Kidney capillary endothelial cell (primary cell): ENCODE measurements around the gene PDCD6IP.
"Not testable (repeated sequence)": the region's sequence is repeated elsewhere in the genome, so short reads cannot be mapped to it uniquely, and the experiment has no call there.

ENCODE experiments used
- DNase-seq: peaks from one replicate; pipeline ENCODE4 v3.0.0-alpha.2; 2018; ENCODE audit warnings: low spot score

Gene PDCD6IP

DNA sequence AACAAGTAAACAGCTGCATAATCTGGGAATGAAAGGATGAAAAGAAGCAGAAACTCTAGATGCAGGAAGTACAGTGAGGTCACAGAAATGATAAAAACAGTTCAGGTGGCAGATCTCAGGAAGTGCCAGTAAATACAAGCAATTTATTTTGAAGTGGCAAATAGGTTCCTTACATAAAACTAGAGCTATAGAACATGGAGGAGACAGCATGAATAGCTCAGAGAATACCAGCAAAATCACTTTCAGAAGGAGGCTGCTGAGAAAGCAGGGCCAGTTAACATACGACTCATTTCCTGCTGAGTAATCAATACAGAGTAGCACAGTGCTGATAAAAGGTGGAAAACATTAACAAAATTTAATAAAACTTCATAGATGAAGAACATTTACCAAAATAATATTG is 57.0 kb downstream of the PDCD6IP start:
- DNase-seq: peak; percentile 47

DNA sequence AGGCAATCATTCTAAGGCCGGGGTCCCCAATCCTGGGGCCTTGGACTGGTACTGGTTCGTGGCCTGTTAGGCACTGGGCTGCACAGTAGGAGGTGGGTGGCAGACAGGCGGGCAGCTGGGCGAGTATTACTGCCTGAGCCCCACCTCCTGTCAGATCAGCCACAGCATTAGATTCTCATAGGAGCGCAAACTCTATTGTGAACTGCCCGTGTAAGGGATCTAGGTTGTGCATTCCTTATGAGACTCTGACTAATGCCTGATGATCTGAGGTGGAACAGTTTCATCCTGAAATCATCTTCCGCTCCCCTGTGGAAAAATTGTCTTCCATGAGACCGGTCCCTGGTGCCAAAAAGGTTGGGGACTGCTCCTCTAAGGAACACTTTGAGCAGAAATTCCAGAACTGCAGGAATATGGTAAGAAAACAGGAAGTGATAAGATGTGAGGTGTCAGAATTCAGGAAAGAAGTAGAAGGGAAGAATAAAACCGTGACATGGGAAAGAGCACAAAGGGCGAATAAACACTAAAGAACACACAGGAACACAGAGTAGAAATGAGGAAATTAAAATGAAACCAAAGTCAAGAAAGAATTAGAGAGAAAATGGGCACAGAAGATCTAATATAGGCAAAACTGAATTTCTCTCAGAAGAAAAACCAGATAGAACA is 57.6 kb downstream of the PDCD6IP start:
- DNase-seq: peak; percentile 59

DNA sequence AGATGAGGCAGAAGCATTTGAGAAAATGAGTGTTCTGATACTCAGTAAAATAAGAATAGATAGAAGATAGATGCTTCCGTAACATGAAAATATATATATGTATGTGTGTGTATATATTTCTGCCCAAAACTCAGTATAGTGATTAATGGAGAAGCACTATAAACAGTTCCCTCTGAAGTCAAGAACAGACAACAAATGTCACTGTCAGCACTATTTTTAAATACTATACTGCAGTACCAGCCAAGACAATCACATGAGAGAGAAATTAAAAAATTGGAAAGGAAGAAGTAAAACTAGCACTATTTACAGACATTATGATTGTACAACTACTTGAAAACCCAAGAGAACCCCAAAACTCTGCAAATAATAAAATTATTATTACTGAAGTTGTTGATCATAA is 59.3 kb downstream of the PDCD6IP start:
- not testable (repeated sequence) for DNase-seq

DNA sequence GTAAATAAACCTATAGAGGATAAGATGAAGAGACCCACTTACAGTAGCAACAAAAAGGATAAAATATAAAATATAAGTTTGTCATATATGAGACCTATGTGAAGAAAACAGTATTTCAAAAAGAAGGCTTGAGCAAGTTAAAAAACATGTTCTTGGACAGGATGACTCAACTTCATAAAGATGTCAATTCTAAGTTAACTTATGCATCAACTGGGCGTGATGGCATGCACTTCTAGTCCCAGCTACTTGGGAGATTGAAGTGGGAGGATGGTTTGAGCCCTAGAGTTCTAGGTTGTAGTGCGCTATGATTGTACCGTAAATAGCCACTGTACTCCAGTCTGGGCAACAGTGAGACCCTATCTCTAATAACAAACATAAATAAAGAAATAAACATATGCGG is 59.7 kb downstream of the PDCD6IP start:
- DNase-seq: no peak

DNA sequence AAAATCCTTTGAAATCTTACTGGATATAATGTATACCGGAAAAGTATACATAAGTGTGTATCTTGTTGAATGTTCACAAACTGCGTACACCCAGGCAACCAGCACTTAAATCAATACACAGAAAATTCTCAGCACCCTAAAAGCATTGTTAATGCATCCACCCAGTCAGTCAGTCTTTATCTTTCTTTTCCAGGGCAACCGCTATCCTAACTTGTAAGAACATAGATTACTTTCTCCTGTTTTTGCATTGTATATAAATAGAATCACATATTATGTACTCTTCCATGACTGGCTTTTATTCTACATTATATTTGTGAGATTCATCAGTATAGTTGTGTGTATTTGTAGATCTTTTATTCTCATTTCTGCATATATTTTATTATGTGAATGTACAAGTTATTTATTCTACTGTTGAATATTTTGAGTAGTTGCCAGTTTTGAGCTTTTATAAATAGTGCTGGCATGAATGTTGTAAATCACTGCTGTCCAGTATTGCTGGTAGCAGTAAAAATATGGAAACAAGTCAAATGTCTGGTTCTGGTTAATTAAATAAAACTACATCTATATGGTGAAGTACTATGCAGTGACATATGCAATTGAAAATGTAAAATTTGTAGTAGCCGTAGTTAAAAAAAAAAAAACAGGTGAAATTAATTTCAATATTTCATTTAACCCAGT is 62.1 kb downstream of the PDCD6IP start:
- DNase-seq: no peak

DNA sequence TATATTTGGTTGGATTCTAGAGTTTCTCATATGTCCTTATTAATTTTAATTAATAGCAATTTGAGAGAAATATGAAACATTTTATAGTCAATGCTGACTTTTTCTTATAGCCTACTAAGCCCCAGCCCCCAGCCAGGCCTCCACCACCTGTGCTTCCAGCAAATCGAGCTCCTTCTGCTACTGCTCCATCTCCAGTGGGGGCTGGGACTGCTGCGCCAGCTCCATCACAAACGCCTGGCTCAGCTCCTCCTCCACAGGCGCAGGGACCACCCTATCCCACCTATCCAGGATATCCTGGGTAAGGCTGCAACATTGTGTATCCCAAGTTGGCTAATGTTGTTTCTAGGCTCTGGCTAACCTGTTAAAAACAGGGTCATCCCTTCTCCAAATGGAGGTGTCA is 66.7 kb downstream of the PDCD6IP start:
- no peak for DNase-seq

DNA sequence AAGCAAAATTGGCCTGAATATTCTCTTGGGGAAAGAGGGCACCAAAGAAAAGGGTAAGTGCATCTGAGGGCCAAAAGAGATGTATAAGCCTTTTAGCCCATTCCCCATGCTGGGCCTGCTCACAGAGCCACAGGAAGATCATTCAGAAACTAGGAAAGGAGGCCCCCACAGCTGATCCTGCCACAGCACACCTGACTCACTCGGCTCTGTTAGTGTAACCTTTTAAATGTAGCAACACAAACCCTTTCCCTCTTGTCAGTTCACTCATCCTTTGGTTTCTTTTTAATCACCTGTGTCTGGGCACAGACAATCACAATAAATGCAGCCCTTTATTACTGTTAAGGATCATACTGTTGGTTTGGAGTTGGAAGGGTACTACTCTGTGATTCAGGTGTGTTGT is 69.9 kb downstream of the PDCD6IP start:
- DNase-seq: no peak

DNA sequence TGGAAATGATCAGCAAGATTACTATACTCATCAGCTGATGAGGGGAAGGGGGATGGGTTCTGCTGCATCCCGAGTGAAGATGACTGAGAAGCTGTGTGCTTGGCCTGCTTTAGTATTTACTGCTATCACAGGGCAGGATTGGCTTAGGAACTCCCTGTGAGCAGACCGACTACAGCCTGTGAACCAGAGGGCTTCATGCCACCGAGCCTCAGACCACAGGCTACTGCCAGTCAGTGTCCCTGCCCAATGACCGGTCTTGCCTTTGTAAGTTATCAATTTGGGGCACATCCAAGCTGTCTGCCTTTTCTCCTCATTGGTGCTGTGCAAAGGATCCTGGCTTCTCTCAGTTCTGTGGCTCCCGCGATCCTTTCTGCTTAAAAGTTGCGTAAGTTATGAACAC is 71.5 kb downstream of the PDCD6IP start:
- no peak for DNase-seq

DNA sequence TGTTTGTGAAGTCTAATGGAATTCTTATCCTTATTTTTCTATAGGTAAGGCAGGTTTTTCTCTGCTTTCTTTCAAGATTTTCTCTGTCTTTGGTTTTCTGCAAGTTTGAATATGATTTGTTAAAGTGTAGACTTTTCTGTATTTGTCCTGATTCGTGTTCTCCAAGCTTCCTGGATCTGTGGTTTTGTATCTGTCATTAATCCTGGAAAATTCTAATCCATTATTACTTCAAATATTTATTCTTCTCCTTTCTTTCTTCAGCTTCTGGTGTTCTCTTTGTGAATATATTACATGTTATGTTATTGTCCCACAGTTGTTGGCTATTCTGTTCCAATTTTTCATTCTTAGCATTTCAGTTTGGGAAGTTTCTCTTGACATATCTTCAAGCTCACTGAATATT is 76.4 kb downstream of the PDCD6IP start:
- DNase-seq: no peak

DNA sequence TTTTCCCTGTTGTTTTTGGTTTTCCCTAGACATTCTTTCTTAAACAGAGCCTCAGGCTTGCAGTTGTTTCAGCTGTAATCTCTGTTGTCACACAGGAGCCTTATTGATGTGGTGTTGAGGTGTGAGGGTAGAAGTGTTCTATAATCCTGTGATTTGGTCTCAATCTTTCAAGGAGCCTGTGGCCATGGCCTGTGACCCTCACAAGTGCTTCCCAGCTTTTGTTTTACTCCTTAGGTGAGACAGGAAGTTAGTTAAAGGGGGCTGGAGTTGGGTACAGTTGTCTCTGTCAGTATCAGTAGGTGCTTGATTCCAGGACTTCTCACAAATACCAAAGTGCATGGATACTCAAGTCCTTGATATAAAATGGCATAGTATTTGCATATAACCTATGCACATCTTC is 77.2 kb downstream of the PDCD6IP start:
- no peak for DNase-seq

DNA sequence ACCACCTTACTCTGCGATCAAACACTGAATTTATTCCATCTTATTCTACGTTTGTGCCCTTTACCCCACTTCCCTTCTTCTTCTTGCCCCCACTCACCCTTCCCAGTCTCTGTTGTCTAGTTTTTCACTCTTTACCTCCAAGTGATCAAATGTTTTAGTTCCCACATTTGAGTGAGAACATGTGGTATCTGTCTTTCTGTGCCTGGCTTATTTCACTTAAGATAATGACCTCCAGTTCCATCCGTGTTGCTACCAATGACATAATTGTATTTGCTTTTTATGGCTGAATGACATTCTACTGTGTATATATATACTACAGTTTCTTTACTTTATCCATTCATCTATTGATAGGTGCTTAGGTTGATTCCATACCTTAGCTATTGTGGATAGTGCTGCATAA is 78.8 kb downstream of the PDCD6IP start:
- DNase-seq: no peak

DNA sequence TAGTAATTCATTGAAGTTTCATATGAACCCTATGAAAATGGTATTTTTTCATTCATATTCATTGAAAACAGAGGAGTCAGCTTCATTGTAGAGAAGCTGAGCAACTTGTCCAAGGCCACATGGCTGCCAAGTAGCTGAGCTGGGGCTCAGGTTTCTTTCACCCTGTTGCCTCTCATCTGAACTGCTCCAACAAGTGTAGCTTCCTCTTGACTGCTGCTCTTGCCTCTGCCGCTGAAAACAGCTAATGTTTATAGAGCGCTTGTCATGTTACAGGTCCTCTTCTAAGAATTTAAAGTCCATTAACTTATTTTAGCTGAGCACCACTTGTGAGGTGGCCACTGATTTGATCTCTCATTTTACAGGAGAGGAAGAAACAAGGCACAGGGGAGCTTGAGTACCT is 81.1 kb downstream of the PDCD6IP start:
- DNase-seq: no peak

DNA sequence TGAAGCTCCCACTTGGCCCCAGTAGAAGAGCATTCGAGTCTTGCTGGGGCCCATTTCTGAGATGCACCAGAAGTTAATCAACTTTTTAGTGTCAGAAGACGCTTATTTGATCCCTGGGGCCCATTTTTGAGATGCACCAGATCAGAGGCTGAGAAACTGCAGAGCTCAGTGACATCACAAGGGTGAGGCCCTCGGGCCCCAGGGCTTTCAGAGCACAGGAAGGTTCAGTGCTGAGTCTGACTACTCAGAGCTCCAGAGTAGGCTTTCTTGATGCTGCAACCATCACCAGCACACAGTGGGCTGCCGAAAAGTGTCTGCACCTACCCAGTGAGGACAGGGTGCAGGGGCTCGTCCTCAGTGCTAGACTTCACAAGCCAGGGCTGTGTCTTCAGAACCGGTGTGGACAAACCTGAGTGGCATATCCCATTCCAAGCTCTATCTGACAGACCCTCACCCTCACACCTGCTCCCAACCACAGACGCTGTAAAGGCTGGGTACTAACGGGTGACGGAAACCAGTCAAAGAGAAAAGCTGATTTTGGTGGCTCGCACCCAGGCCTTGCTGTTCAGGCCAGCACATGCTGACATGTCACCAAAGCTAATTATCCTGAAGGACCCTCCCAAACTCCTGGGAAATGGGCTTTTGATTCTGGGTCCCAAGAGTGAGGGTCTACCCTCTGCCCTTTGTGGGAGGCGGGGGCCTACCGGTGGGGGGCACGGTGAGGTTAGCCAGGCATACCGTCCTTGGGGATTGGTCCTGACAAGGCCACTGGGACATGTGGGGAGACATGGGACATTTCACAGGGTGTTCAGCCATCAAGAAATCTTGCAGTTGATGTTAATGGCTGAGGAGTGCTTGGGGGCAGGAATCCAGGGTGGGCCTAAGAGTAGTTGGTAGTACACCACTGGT is 83.0 kb downstream of the PDCD6IP start:
- DNase-seq: no peak

DNA sequence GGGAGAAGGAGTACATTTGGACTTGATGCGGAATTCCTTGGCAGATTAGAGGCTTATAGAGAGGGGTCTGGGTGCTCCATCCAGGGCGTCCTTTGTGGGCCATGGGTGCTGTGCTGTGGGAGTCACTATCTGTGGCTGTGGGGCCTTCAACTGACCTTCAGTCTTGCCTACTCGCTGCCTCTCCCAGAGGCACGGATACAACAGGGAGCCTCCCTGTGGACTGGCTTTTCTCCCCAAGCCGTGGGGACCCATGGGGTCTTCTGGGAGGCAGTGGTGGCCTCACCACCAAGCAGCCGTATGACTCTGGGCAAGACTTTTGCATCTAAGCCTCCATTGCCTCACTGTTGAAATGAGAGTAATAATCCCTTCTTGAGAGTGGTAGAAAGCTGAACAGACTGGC is 83.9 kb downstream of the PDCD6IP start:
- no peak for DNase-seq

DNA sequence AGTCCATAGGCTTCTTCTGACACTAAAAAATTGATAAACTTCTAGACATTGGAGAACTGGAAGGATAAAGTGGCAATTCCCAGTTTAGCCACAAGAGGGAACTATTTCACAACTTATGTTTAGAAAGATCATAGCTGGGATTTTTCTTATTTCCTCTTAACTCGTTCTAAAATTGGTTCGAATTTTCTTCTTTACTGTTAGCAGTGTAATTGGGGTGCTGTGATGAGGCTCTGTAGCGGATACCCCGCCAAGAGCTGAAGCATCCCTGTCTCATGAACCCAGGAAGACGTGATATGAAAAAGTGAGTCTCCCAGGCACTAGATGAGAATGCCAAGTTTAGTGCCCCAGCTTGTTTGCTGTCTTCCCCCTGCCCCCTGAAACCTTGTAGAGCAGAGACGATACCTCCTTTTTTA is 85.1 kb downstream of the PDCD6IP start:
- peak; percentile 68 for DNase-seq

DNA sequence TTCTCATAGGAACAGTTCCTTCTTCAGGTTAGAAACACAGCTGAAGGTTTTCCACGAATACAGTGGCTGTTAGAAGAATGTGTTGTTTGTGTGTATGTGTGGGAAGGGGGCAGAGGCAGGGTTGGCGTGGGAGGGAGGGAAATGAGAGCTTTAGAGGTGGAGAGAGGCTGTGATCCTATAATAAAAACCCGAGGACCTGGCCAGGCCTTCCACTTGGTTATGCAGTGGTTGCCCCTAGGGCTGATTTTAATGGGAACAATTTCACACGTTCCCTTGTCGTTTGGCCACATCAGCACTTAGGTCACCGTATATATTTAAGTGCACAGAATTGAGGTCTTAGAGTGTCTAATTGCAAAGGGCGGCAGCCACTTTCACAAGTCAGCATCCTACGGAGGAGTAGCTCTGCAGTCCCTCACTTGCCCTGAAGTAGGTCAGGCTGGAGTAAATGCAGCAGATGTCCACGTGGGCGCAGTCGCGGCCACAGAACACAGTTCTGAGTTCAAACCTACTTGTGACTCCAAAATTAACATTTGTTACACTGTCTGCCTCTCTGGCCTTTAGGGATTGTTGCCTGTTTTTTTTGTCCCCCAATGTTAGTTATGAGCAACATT is 85.6 kb downstream of the PDCD6IP start:
- no peak for DNase-seq

DNA sequence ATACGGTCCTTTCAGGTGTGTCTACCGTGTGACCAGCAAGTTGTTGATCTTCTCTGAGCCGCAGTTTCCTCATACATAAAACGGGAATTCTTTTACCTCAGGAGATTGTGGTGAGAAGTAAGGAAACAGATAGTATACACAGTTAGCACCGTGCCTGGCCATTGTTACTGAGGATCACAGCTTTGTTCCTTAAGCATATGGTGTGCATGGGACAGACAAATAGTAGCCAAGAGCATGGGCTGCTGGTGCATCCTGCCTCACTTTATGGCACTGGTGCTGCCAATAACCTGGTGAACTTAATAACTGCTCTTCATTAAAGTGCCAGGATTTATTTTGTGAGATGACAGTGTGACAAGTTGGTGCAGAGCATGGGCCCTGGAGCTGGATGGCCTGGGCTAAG is 86.3 kb downstream of the PDCD6IP start:
- no peak for DNase-seq

DNA sequence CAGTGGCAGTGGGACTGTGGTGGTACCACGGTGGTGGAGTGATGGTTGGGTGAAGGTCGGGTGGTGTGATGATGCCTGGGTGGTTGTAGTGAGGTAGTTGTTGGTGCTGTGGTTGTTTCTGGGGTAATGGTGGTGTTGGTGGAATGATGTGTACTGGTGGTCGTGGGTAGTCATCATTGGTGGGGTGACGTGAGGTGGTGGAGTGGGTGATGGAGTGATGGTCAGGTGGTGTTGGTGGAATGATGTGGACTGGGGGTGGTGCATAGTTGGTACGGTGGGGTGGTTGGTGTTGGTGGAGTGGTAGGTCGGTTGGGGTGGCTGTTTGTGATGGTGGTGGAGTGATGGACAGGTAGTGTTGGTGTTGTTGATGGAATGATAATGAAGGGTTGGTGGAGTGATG is 87.1 kb downstream of the PDCD6IP start:
- no peak for DNase-seq

DNA sequence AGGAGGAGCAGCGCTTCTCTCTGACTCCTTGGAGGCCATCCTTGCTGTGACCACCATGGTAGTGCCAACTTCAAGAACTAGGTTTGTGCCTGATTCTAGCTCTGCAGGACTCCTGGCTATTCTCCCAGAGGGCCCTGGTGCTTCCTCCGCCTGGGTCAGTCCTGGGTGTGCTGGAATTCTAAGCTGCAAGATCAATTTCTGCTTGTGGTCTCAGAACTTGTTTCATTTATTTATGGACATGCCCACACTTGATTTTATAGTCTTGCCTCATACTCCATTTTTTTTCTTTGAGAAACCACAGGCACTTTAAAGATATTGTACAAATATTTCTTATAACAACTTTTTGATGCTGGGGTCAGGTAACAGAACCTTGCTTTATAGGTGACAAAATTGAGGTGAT is 87.6 kb downstream of the PDCD6IP start:
- no peak for DNase-seq

DNA sequence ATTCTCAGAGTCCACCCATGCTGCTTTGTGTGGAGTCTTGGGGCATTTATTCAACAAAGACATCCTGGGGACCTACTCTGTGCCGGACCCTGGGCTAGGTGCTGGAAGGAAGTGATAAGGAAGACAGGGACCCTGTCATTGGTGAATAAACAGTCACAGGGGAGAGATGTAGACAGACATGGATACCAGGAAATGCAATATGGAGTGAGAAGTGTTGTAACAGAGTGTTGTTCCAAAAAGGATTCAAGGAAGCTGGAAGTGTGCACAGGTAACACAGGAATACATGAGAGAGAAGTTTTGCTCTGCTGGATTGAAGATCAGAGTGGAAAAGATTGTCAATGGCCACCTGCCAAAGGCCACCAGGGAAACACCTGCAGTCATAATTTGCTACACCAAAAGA is 89.0 kb downstream of the PDCD6IP start:
- no peak for DNase-seq

DNA sequence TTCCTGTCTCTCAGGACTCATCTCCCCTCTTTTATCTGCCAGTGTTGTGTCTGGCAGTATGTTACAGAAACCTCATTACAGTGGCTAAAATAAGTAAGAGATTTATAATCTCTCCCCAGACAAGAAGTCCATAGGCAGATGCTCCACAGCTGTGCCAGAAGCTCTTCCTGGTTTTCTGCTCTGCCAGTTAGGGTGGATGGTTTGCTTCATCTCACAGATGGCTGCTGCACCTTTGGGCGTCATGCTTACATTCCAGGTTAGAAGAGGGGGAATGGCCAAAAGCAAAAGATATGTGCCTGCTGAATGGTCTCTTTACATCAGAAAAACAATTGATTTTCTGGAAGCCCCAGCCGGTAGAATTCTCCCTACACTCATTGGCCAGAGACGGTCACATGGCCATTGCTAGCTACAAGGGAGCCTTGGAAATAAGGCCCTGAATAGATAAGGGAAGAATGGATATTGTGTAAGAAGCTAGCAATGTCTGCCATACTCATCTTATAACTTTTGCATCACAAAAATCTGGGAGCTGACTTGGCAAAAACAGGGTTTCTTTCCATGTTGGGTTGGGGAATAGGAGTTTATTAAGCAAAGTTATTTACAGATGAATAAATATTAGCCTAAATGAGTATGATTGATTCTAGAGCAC is 91.1 kb downstream of the PDCD6IP start:
- no peak for DNase-seq

DNA sequence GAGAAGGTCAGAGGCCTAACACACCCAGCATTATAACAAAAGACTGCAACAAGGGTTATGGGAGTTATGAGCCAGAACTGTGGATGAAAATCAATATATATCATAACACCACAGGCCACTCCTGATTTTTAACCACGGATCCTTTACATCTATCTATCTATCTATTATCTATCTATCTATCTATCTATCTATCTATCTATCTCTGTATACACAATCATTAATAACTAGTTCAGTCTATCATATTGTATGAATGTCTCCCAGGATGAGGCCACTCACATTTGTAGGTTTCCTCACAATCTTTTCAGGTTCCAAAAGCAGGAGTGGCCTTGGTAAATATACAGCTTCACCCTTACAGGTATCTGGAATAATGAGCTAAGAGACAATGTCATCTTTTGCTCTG is 94.2 kb downstream of the PDCD6IP start:
- DNase-seq: no peak
